ENCODE results near the gene RTN4RL1. TPM values are rescaled to one million over a fixed set of nuclear protein-coding genes. Genes with fewer than 3 reads are reported as not detected.

RTN4RL1 gene
- total RNA-seq, 2 donors from 2014 or later, result 0.32 to 0.37 TPM

DNA sequence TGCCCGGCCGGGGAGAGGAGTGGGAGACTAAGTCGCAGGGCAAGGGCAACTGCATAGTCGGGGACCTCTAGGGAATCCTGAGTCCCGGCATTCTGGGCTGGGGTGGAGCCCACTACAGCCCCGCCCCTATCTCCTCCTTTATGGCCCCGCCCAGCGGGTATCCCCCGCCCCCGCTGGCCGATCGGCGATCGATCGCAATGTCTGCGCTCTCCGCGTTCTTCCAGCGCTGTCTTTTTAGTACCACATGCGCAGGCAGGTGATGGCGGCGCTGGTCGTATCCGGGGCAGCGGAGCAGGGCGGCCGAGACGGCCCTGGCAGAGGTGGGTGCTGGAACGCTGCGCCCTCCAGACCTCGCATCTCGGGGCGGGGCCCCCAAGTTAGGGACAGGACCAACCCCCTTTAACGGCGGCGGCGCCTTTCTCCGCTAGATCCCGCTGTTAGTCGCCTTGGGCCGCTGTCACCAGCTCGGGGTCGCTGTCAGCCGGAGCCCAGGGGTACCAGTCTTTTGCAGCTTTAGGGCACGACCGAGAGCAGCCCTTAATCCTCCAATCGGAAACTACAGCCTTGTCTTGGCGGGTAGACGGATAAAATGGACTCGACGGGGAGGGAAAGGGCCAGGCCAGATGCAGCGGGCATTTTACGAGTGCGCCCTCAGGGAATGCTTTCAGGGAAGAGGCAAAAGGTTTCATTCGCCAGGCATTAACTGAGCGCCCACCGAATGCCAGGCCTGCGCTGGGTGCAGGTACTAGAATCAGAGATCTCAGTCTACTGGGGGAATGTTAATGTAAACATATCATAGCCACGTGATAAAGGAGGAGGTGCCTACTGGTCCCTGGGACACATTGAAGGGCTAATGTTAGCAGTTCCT is 5.0 kb upstream of the RTN4RL1 start, which contains the start of gene DPH1:
Gene DPH1, plus strand, starts transcription at position 243 of the 868 bp plus-strand sequence. Its CDS starts 17 bp downstream, at position 260.
- intact Hi-C loops (cut with DNase I), result loop anchor here (5.0 kb wide), 1 partner anchor 123 kb away; no protein-coding TSS in a partner anchor
- Histone ChIP-seq H3K4me3 (peak within 1 kb of the TSS; percentile 100), H3K27me3 (peaks cover 26% of the 10 kb centered on the region), H3K9ac (ENCODE audit: low read depth in 2 of 2, low read length in 2 of 2) (peak within 1 kb of the TSS; percentile 70 to 94), H3K4me1 (peaks cover 7% of the 10 kb centered on the region), H3K9me3 (no peaks in the 10 kb centered on the region), H3K27ac (peak within 1 kb of the TSS; percentile 30), H3K36me3 (no peaks in the 10 kb centered on the region)
- TF ChIP-seq CTCF (IDR thresholded peaks at IDR 0.05), result no peak
- DNase-seq, result peak; percentile 92

DNA sequence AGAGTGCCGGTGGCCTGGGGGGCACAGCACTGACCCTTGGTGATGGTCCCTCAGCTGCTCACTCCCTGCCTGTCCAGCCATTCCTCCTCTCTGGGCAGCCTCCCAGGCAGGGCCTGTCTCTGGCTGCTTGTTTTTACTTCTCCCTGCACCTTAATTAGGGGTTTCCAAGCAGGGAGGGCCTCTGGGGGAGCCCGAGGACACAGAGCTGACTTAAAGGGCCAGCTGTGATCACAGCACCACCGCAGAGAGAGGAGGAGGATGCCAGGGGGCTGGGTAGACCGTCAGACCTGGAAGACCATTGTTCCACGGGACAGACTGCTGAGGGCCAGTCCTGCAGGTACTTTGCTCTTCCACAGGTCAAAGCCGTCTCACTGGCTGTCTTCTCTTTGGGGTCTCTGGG is 3.6 kb upstream of the RTN4RL1 start:
- H3K36me3 ChIP-seq, result no peaks in the 10 kb centered on the region
- no peak overlapping the region for H3K27ac ChIP-seq
- intact Hi-C loops (cut with DNase I), result loop anchor here (5.0 kb wide), 1 partner anchor 121 kb away; no protein-coding TSS in a partner anchor
- no peak for DNase-seq
- H3K27me3 ChIP-seq, result peaks cover 40% of the 10 kb centered on the region
- H3K9me3 ChIP-seq, result no peaks in the 10 kb centered on the region
- H3K4me3 ChIP-seq, result no peak overlapping the region
- no peak for TF ChIP-seq CTCF (IDR thresholded peaks at IDR 0.05)
- no peak overlapping the region for H3K9ac ChIP-seq (ENCODE audit: low read depth in 2 of 2, low read length in 2 of 2)
- H3K4me1 ChIP-seq, result peaks cover 15% of the 10 kb centered on the region

GRCh38 chr17:2028234-2028614 is 3.1 kb upstream of the RTN4RL1 start:
- peaks cover 43% of the 10 kb centered on the region for H3K27me3 ChIP-seq

DNA sequence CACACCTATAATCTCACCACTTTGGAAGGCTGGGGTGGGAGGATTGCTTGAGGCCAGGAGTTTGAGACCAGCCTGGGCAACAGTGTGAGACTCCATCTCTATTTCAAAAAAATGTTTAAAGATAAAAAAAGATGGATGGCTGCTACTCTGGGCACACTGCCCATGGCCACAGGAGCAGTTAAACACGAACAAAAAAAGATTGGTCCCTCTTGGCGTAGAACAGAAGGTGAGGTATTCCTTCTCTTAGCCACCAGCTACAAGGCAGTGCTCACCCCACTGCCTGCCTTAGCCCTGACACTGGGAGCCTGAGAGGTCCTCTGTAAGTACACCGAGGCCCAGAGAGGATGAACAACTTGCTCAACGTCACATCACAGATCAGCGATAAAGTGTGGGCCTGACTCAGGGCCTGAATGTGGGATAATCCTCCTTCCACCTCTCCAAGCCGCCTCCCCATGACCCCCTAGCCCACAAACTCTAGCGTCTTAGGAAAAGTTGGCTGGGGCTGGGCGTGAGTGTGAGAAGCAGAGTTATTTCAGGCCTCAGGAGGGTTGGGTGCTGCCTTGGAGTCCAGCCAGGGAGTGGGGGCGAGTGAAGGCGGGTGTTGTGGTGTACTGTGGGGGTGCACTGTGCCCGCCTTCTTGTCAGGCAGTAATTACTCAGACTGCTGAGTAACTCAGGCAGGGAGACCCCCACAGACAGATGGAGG is 2.5 kb upstream of the RTN4RL1 start:
- TF ChIP-seq CTCF (IDR thresholded peaks at IDR 0.05), result no peak
- H3K27me3 ChIP-seq, result peaks cover 49% of the 10 kb centered on the region
- H3K4me1 ChIP-seq, result peaks cover 15% of the 10 kb centered on the region
- H3K27ac ChIP-seq, result no peak overlapping the region
- no peak overlapping the region for H3K4me3 ChIP-seq
- H3K9me3 ChIP-seq, result no peaks in the 10 kb centered on the region
- DNase-seq, result no peak
- no peak overlapping the region for H3K9ac ChIP-seq (ENCODE audit: low read depth in 2 of 2, low read length in 2 of 2)
- intact Hi-C loops (cut with DNase I), result loop anchor here (5.0 kb wide), 1 partner anchor 120 kb away; no protein-coding TSS in a partner anchor
- H3K36me3 ChIP-seq, result no peaks in the 10 kb centered on the region

More at GRCh38 chr17:2028234-2028614, 3.1 kb upstream of the RTN4RL1 start:
- H3K36me3 ChIP-seq, result no peaks in the 10 kb centered on the region
- H3K9me3 ChIP-seq, result no peaks in the 10 kb centered on the region
- no peak for DNase-seq
- no peak overlapping the region for H3K27ac ChIP-seq
- peaks cover 15% of the 10 kb centered on the region for H3K4me1 ChIP-seq
- TF ChIP-seq CTCF (IDR thresholded peaks at IDR 0.05), result no peak
- H3K9ac ChIP-seq (ENCODE audit: low read depth in 2 of 2, low read length in 2 of 2), result no peak overlapping the region
- intact Hi-C loops (cut with DNase I), result loop anchor here (5.0 kb wide), 1 partner anchor 121 kb away; no protein-coding TSS in a partner anchor
- H3K4me3 ChIP-seq, result no peak overlapping the region

DNA sequence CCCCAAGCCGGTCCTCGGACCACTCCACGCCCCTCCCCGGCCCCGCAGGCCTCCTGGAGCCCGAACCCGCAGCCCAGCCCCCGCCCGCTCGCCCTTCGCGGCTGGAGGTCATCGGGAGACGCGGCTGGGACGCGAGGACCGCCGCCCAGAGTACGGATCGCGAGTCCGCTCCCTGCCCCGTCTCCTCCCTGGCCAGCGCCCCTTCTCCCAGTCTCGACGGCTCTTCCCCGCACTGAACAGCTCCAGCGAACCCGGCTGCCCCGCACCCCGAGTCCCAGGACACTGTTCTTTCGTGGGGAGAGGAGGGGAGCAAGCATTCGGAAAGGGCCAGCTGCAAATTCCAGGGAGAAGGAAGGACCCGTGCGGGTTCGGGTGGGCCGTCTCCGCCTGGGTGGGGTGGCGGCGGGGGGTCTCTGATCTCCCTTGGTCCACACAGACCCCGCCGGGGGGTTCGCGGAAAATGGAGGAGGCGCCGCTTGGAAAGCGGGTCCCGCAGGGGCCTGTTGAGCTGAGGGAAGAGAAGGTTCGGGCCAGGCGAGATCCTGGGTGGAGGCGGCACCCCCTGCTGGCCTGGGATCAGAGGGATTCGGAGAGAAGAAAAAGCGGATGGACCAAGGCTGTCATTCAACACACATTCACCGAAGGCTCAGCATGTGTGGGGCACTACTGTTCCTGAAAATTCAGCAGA is 632 bp upstream of the RTN4RL1 start:
- Histone ChIP-seq H3K36me3 (no peaks in the 10 kb centered on the region), H3K4me1 (peaks cover 8% of the 10 kb centered on the region), H3K27ac (no peak overlapping the region), H3K27me3 (peaks cover 52% of the 10 kb centered on the region), H3K4me3 (peak overlapping the region; percentile 50), H3K9me3 (no peaks in the 10 kb centered on the region), H3K9ac (ENCODE audit: low read depth in 2 of 2, low read length in 2 of 2) (peak overlapping the region in 1 of 2 donors; percentile 35)
- TF ChIP-seq CTCF (IDR thresholded peaks at IDR 0.05), result peak; percentile 45
- peak; percentile 76 for DNase-seq
- intact Hi-C loops (cut with DNase I), result loop anchor here (5.0 kb wide), 1 partner anchor 118 kb away; no protein-coding TSS in a partner anchor

Measured in colonic mucosa (tissue), 4 donors.